Measurements from ENCODE around the gene TAF1C.
"Not testable (repeated sequence)": the region's sequence is repeated elsewhere in the genome, so short reads cannot be mapped to it uniquely, and the experiment has no call there.

TAF1C gene

GRCh38 chr16:84207879-84208278 is 21.0 kb upstream of the TAF1C start:
- no peak for DNase-seq (ENCODE audit: low read depth)

DNA sequence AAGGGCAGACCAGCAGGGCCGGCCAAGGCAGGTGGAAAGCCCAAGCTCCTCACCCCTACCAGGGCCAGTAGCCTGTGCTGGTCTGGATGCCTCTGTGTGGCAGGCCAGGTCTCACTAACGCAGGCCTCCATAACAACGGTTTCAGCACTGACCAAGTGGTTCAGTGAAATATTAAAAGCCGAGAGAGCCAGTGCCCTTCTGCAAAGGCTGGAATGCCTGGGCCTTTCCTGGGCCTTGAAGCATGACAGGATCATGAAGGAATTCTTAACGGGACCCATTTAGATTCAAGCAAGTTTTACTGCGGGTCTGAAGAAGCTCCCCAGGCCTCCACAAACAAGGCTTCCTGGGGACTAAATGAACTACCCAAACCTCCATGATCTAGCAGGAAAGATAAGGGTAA is 20.4 kb upstream of the TAF1C start:
- DNase-seq (ENCODE audit: low read depth) = no peak

GRCh38 chr16:84205976-84206691 is 19.3 kb upstream of the TAF1C start:
- no peak for DNase-seq (ENCODE audit: low read depth)

- not testable (repeated sequence) for DNase-seq (ENCODE audit: low read depth)
Measured at GRCh38 chr16:84205123-84205522, 18.3 kb upstream of the TAF1C start.

GRCh38 chr16:84204551-84204950 is 17.7 kb upstream of the TAF1C start:
- DNase-seq (ENCODE audit: low read depth) = not testable (repeated sequence)

GRCh38 chr16:84199861-84200260 is 13.0 kb upstream of the TAF1C start:
- no peak for DNase-seq (ENCODE audit: low read depth)

- DNase-seq (ENCODE audit: low read depth) = no peak
Measured at GRCh38 chr16:84199097-84199496, 12.2 kb upstream of the TAF1C start.

- DNase-seq (ENCODE audit: low read depth) = no peak
Measured at GRCh38 chr16:84198401-84198800, 11.5 kb upstream of the TAF1C start.

DNA sequence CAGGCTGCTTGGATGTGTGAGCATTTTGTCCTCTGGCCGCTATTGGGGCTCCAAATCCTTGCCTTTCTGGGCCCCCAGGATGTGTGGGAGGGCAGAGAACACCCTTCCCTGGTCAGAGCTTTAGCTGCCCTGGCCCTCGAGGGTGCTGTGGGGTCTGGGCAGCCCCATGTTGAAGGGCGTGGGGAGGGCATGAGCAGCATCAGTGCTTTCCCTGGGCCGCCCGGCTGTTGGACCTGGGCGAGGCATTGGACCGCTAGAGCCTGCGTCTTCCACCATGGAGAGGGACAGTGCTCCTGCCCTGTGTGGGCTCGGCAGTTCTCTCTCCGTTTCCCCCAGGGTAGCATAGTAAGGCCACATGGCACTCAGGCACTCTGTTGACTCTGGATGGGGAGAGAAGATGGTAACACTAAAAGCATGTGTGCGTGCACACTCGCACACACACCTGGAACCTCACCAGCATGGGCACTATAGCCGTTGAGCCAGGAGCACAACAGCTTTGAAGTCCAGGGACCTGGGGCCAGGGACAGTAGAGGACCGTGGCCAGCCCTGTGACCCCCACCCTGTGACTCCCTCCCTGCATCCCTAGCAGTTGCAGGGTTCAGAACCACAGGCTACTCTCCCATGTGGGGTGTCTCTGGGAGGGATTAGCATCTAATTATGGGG is 10.7 kb upstream of the TAF1C start:
- no peak for DNase-seq (ENCODE audit: low read depth)

- no peak for DNase-seq (ENCODE audit: low read depth)
Measured at GRCh38 chr16:84196727-84197394, 10.0 kb upstream of the TAF1C start.

DNA sequence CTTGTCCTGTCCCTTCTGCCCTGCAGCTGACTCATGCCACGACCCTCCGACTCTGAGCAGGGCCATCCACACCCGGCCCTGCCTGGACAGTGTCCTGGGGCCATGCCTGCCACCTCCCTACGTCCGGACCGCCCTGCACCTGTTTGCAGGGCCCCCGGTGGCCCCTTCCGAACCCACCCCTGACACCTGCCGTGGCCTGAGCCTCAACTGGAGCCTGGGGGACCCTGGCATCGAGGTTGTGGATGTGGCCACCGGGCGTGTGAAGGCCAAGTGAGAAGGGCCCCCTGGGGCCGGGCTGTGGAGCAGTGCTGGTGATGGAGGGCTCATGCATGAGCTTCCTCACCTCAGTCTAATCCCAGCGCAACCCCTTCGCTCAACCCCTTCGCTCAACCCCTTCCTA is 9.2 kb upstream of the TAF1C start:
- no peak for DNase-seq (ENCODE audit: low read depth)

- DNase-seq (ENCODE audit: low read depth) = no peak
Measured at GRCh38 chr16:84195201-84196093, 8.6 kb upstream of the TAF1C start.

GRCh38 chr16:84194470-84195200 is 7.8 kb upstream of the TAF1C start:
- DNase-seq (ENCODE audit: low read depth) = no peak

DNA sequence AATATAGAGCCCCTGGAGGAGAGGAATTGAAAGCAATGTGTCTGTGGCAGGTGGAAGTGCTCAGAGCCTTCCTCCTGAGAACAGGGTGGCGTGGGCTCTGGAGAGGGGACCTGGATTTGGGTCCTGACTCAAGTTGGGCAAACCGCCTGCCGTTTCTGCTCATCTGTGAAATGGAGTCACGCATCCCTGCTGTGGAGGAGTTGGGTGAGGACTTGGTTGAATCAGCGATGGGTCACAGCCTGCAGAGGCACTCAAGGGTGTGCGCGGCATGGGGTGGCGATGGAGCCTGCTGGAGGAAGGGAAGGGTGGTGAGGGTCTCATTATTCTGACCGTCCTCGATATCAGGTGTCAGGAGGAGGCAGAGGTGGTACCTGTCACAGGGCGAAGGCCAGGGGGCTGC is 7.2 kb upstream of the TAF1C start:
- DNase-seq (ENCODE audit: low read depth) = no peak

DNA sequence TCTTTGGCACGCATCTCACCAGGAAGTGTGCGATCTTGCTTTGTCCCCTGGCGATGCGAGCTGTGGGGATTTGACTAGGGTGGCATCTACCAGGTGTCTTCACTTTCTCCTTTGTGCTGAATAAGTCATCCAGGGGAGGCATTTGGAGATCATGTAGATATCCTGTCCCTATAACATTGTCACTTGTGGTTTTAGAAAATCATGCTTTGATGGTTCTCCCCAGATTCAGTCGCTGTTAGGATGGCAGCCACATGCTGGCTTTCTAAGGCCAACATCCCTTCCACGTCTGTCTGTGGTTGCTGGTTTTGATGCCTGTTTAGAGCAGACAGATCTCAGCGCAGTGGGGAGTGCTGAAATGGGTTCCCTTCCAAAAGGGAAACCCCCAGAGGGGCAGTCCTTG is 6.6 kb upstream of the TAF1C start:
- no peak for DNase-seq (ENCODE audit: low read depth)

- DNase-seq (ENCODE audit: low read depth) = no peak
Measured at GRCh38 chr16:84191466-84191865, 4.6 kb upstream of the TAF1C start.

GRCh38 chr16:84190731-84191388 is 4.0 kb upstream of the TAF1C start, which contains the start of gene ADAD2:
TSS of gene ADAD2 (plus strand) at chr16:84191157. CDS start at chr16:84191231, 74 bp downstream.
- no peak for DNase-seq (ENCODE audit: low read depth)

DNA sequence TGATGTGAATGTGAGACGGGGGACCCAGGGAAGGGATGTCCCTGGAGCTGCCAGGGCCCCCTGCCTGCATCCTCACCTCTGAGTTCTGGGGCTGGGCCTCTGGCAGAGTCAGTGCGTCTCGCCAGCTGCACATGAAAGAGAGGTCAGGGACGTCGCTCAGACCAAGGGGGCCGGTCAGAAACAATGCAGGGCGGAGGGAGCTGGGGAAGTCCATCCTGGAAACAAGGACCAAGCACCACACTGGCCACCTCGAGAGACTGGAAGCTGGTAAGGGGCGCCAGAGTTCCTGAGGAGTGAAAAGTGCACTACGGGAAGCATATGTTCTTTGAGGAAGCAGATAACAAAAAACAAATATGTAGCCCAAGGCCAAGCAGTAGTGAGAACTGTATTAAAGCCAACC is 2.1 kb downstream of the TAF1C start:
- DNase-seq (ENCODE audit: low read depth) = no peak

DNA sequence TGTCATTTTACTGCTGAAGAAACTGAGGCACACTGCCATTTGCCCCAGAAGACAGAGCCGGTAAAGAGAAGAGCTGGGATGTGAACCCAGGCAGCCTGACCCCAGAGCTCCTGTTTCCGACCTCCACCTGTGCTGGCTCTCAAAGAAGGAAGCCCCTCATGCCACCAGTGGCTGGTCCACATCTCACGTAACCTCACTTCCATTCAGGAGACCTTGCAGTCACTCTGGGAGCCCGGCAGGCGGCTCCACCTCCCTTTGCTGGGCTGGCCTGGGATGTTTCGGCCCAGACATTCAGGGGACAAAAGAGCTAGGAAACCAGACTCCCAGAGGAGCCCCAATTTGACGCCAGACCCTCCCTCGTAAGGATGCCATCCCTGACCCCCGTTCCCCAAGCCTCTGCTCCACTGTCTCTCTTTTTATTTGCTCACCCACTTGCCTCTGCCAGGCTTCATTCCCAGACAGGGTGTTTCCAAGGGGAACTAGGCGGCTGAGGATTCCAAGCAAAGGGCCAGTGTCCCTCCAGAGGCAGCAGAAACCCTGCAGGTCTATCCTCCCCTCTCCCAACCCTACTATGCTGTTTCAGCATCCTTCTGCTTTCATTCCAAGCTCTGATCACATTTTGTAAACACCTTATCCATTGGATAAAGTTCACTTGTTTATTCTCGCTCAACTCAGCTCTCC is 2.8 kb downstream of the TAF1C start:
- DNase-seq (ENCODE audit: low read depth) = no peak

- DNase-seq (ENCODE audit: low read depth) = no peak
Measured at GRCh38 chr16:84183572-84183875, 3.3 kb downstream of the TAF1C start.

Measured in stimulated activated CD8-positive, alpha-beta memory T cell treated with anti-CD3 and anti-CD28 coated beads, Interleukin-12 subunit alpha, Interleukin-12 subunit beta, amount 100 ng/mL, for 4 hours (primary cell).